ENCODE data around the gene R3HDML. TPM values are rescaled to one million over a fixed set of nuclear protein-coding genes. Genes with fewer than 3 reads are reported as not detected.

R3HDML gene
- total RNA-seq, 1 donor from 2014 or later, result not detected

DNA sequence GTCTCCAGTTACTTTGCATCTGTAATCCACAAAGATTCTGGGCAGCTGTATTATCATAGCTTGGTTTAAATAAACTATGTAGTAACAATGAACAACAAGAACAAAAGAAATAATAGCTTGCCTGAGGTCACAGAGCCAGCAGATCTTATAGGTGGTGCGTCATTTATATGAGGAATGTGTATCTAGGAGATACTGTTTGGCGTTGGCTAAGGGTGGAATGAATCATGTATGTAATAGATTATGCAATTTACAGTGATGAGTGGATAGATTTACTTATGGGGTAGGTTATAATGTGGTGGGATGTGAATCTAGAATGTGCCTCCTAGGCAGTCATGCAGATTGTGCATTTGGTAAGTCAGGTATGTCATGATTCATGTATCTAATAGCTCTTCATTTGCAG lies 61.5 kb downstream of the R3HDML start:
- no peaks in the 10 kb centered on the region for H3K4me1 ChIP-seq
- H3K27me3 ChIP-seq, result no peaks in the 10 kb centered on the region
- no peak overlapping the region for H3K4me3 ChIP-seq
- no peaks in the 10 kb centered on the region for H3K36me3 Mint-ChIP-seq
- no peaks in the 10 kb centered on the region for H3K36me3 ChIP-seq
- H3K9me3 Mint-ChIP-seq, result no peaks in the 10 kb centered on the region
- H2AFZ ChIP-seq (replicated peaks), result no peak overlapping the region
- peaks cover 4% of the 10 kb centered on the region for H3K27me3 Mint-ChIP-seq (ENCODE audit: insufficient read depth, low read depth)
- no peaks in the 10 kb centered on the region for H3K9me3 ChIP-seq (ENCODE audit: low read depth)
- no peak overlapping the region for H3K9ac ChIP-seq
- no peak overlapping the region for H3K27ac ChIP-seq
- no peak overlapping the region for H3K27ac Mint-ChIP-seq
- TF ChIP-seq EZH2phosphoT487 (IDR thresholded peaks at IDR 0.05) (no peak), EZH2 (IDR thresholded peaks at IDR 0.05) (no peak)
- TF ChIP-seq, protein P1, sequence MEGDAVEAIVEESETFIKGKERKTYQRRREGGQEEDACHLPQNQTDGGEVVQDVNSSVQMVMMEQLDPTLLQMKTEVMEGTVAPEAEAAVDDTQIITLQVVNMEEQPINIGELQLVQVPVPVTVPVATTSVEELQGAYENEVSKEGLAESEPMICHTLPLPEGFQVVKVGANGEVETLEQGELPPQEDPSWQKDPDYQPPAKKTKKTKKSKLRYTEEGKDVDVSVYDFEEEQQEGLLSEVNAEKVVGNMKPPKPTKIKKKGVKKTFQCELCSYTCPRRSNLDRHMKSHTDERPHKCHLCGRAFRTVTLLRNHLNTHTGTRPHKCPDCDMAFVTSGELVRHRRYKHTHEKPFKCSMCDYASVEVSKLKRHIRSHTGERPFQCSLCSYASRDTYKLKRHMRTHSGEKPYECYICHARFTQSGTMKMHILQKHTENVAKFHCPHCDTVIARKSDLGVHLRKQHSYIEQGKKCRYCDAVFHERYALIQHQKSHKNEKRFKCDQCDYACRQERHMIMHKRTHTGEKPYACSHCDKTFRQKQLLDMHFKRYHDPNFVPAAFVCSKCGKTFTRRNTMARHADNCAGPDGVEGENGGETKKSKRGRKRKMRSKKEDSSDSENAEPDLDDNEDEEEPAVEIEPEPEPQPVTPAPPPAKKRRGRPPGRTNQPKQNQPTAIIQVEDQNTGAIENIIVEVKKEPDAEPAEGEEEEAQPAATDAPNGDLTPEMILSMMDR (IDR thresholded peaks at IDR 0.05), result no peak
- H4K20me1 ChIP-seq (ENCODE audit: low read depth), result no peaks in the 10 kb centered on the region
- no peak overlapping the region for H3K4me2 ChIP-seq
- H3K4me1 Mint-ChIP-seq, result no peaks in the 10 kb centered on the region
- H3F3A ChIP-seq (ENCODE audit: low read depth), result no peaks in the 10 kb centered on the region
- no peaks in the 10 kb centered on the region for H3K79me2 ChIP-seq (ENCODE audit: low read depth)
- no peak for DNase-seq (ENCODE audit: low spot score)
- H3K4me3 Mint-ChIP-seq, result no peak overlapping the region

DNA sequence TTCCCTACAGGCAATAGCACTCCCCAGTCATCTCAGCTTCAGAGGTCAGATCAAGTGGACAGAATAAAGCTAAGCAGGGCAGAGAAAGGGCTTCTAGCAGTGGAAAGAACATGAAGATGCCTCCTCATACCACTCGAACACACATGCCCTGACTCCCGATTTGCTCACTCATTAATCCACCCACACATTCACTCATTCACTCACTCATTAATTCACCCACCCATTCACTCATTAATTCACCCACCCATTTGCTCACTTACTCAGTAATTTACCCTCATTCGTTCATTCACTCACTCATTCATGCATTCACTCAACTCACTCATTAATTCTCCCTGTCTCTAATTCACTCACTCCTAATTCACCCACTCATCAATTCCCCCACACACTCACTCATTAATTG lies 62.6 kb downstream of the R3HDML start:
- peaks cover 3% of the 10 kb centered on the region for H3K27me3 Mint-ChIP-seq (ENCODE audit: insufficient read depth, low read depth)

DNA sequence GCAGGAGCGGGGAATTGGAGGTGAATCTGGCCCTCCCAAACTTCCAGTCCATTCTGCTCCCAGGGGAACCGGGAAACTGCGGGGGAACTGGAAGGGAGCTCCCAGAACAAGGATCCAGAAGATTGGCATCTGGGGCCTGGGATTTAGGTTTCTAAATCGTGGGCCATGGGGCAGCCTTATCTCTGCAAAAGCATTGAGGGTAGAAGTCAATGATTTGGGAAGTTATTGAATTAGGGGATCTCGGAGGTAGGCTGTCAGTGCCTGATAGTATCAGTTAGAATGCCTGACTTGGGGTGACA lies 63.8 kb downstream of the R3HDML start:
- no peaks in the 10 kb centered on the region for H3K79me2 ChIP-seq (ENCODE audit: low read depth)
- H3K9me3 ChIP-seq (ENCODE audit: low read depth), result no peaks in the 10 kb centered on the region
- no peak overlapping the region for H3K4me2 ChIP-seq
- H3K36me3 Mint-ChIP-seq, result no peaks in the 10 kb centered on the region
- no peak overlapping the region for H3K27ac Mint-ChIP-seq
- no peaks in the 10 kb centered on the region for H3K9me3 Mint-ChIP-seq
- no peak overlapping the region for H3K4me3 ChIP-seq
- H3K4me3 Mint-ChIP-seq, result no peak overlapping the region
- no peak overlapping the region for H2AFZ ChIP-seq (replicated peaks)
- no peak overlapping the region for H3K9ac ChIP-seq
- H3K4me1 Mint-ChIP-seq, result no peaks in the 10 kb centered on the region
- H3K36me3 ChIP-seq, result no peaks in the 10 kb centered on the region
- H3F3A ChIP-seq (ENCODE audit: low read depth), result no peaks in the 10 kb centered on the region
- peaks cover 4% of the 10 kb centered on the region for H3K27me3 Mint-ChIP-seq (ENCODE audit: insufficient read depth, low read depth)
- TF ChIP-seq EZH2 (IDR thresholded peaks at IDR 0.05), result no peak
- no peak for TF ChIP-seq EZH2phosphoT487 (IDR thresholded peaks at IDR 0.05)
- TF ChIP-seq, protein P1 (IDR thresholded peaks at IDR 0.05), result no peak
- no peak overlapping the region for H3K27ac ChIP-seq
- no peaks in the 10 kb centered on the region for H4K20me1 ChIP-seq (ENCODE audit: low read depth)
- DNase-seq (ENCODE audit: low spot score), result no peak
- H3K4me1 ChIP-seq, result no peaks in the 10 kb centered on the region
- H3K27me3 ChIP-seq, result no peaks in the 10 kb centered on the region

More for the DNA sequence above, 62.6 kb downstream of the R3HDML start:
- TF ChIP-seq, protein P1 (IDR thresholded peaks at IDR 0.05), result no peak
- TF ChIP-seq EZH2phosphoT487 (IDR thresholded peaks at IDR 0.05) (no peak), EZH2 (IDR thresholded peaks at IDR 0.05) (no peak)
- Histone ChIP-seq H3K9me3 (ENCODE audit: low read depth) (no peaks in the 10 kb centered on the region), H3K27ac (no peak overlapping the region), H3K79me2 (ENCODE audit: low read depth) (no peaks in the 10 kb centered on the region), H3K36me3 (no peaks in the 10 kb centered on the region), H3K9ac (no peak overlapping the region), H3F3A (ENCODE audit: low read depth) (no peaks in the 10 kb centered on the region), H4K20me1 (ENCODE audit: low read depth) (no peaks in the 10 kb centered on the region), H3K27me3 (no peaks in the 10 kb centered on the region), H3K4me3 (no peak overlapping the region), H2AFZ (replicated peaks) (no peak overlapping the region), H3K4me2 (no peak overlapping the region), H3K4me1 (no peaks in the 10 kb centered on the region)
- H3K36me3 Mint-ChIP-seq, result no peaks in the 10 kb centered on the region
- no peak for DNase-seq (ENCODE audit: low spot score)
- H3K9me3 Mint-ChIP-seq, result no peaks in the 10 kb centered on the region
- H3K4me1 Mint-ChIP-seq, result no peaks in the 10 kb centered on the region
- no peak overlapping the region for H3K4me3 Mint-ChIP-seq
- H3K27ac Mint-ChIP-seq, result no peak overlapping the region

Small RNA genes lying within 50 kb of the gene (small RNA-seq; reads per million reads assigned to genes)
- not detected for gene RF00019

Other genes starting within 250 kb of the R3HDML start
- gene JPH2, start 149.9 kb upstream of the R3HDML start, total RNA-seq (ENCODE audit: low replicate concordance), result not detected in 2 replicates
- gene OSER1, start 126.3 kb upstream of the R3HDML start, total RNA-seq (ENCODE audit: low replicate concordance), result 44.4 and 51.8 TPM in 2 replicates
- gene GDAP1L1, start 89.7 kb upstream of the R3HDML start, total RNA-seq (ENCODE audit: low replicate concordance), result 0.26 and 1.3 TPM in 2 replicates
- 1.4 and 1.9 TPM in 2 replicates for gene FITM2, start 25.8 kb upstream of the R3HDML start, total RNA-seq (ENCODE audit: low replicate concordance)
- gene HNF4A, start 18.7 kb downstream of the R3HDML start, total RNA-seq (ENCODE audit: low replicate concordance), result 0.68 and 1.6 TPM in 2 replicates
- gene TTPAL, start 138.8 kb downstream of the R3HDML start, total RNA-seq (ENCODE audit: low replicate concordance), result 7.8 and 9.8 TPM in 2 replicates
- gene SERINC3, start 185.0 kb downstream of the R3HDML start, total RNA-seq (ENCODE audit: low replicate concordance), result 32.9 and 38.8 TPM in 2 replicates
- 40.6 and 64.6 TPM in 2 replicates for gene PKIG, start 245.5 kb downstream of the R3HDML start, total RNA-seq (ENCODE audit: low replicate concordance)

Data from neural progenitor cell (in vitro differentiated cells).